Measurements from ENCODE around the gene ARL8A. TPM values are rescaled to one million over a fixed set of nuclear protein-coding genes. Genes with fewer than 3 reads are reported as not detected.
"Not testable (repeated sequence)": the region's sequence is repeated elsewhere in the genome, so short reads cannot be mapped to it uniquely, and the experiment has no call there.

ARL8A gene
- polyA plus RNA-seq (2013, experiment 1 of 2), result 31.7 TPM
- polyA plus RNA-seq (2013, experiment 2 of 2), result 33.0 TPM

DNA sequence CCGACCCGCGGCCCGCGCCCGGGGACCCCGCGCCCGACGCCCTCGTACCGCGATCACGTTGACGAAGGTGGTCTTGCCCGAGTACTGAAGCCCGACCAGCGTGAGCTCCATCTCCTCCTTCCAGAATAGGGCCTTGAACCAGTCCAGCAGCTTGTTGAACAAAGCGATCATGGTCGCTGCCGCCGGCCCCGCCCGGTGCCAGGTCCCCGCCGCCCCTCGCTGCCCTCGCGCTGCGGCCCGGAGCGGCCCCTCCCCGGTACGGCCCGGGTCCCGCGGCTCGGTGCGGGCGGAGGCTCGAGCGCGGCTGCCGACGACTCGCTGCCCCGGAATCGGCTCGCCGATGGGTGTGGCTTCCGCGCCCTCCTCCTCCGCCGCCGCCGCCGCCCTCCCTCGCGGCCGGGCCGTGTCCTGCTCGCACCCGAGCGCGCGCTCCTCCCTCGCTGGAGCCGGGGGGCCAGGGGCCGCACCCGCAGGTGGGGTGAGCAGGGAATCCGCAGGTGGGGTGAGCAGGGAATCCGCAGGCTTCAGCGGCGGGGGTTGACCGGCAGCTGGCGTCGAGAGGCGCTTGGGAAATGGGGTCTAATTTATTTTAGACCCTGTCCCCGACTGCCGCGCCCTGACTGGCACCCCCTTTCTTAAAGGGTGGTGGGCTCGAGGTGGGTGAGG is at the start of gene ARL8A:
ARL8A (minus strand) TSS at position 336 of the 666 bp plus-strand sequence; CDS start at position 171, 165 bp downstream.
- H3K4me1 ChIP-seq (ENCODE audit: insufficient read depth, low read length), result peaks cover 7% of the 10 kb centered on the region

DNA sequence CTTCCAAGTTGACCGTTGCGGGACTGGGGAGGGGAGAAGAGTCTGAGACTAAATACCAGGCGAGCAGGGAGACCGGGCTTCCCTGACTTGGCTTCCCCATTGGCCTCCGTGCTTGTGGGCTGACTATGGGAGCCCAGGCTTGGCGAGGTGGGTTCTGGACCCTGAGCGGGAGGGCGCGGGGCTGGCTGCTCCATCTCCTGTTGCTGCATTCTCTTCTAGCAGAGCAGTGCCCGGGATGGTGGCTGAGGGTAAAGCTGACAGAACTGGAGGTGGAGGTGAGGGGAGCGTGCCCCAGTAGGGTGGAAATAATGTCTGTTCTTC is 49.8 kb upstream of the ARL8A start:
- H3K4me3 ChIP-seq (ENCODE audit: low read length), result peak overlapping the region; percentile 48
- no peak overlapping the region for H3K9ac ChIP-seq (ENCODE audit: low read depth, low read length)
- WGBS, result 66% methylated on average over 11 of the region's 11 CpGs

More for the DNA sequence above, at the start of gene ARL8A:
- Histone ChIP-seq H3K9me3 (ENCODE audit: insufficient read depth, low read depth, low read length) (no peaks in the 10 kb centered on the region), H3K9ac (ENCODE audit: low read depth, low read length) (peak within 1 kb of the TSS; percentile 86), H3K4me3 (ENCODE audit: low read length) (peak within 1 kb of the TSS; percentile 64), H3K36me3 (ENCODE audit: insufficient read depth, low read length) (peaks cover 4% of the 10 kb centered on the region; the same call in 1 of the 2 replicates), H3K27ac (ENCODE audit: low read depth, low read length) (peak within 1 kb of the TSS; percentile 62; the same call in 1 of the 2 replicates), H3K27me3 (ENCODE audit: insufficient read depth, low read length) (peaks cover 15% of the 10 kb centered on the region)
- WGBS, result under 1% methylated on average over 82 of the region's 82 CpGs

GRCh38 chr1:202193614-202194327 is 49.2 kb upstream of the ARL8A start, which contains the start of gene LGR6:
Gene LGR6, plus strand, starts transcription at chr1:202193799. Its CDS starts 191 bp downstream, at chr1:202193990.
- Histone ChIP-seq H3K4me3 (ENCODE audit: low read length) (peak within 1 kb of the TSS; percentile 48), H3K36me3 (ENCODE audit: insufficient read depth, low read length) (no peaks in the 10 kb centered on the region), H3K9me3 (ENCODE audit: insufficient read depth, low read depth, low read length) (no peaks in the 10 kb centered on the region), H3K4me1 (ENCODE audit: insufficient read depth, low read length) (peaks cover 5% of the 10 kb centered on the region; the same call in 1 of the 2 replicates), H3K27me3 (ENCODE audit: insufficient read depth, low read length) (peaks cover 36% of the 10 kb centered on the region), H3K9ac (ENCODE audit: low read depth, low read length) (no peak within 1 kb of the TSS; the same call in 1 of the 2 replicates), H3K27ac (ENCODE audit: low read depth, low read length) (no peak within 1 kb of the TSS)
- 4% methylated on average over 60 of the region's 61 CpGs for WGBS

More for the DNA sequence above, 49.8 kb upstream of the ARL8A start:
- Histone ChIP-seq H3K27ac (ENCODE audit: low read depth, low read length) (no peak overlapping the region), H3K9me3 (ENCODE audit: insufficient read depth, low read depth, low read length) (no peaks in the 10 kb centered on the region), H3K27me3 (ENCODE audit: insufficient read depth, low read length) (peaks cover 36% of the 10 kb centered on the region), H3K36me3 (ENCODE audit: insufficient read depth, low read length) (no peaks in the 10 kb centered on the region), H3K4me1 (ENCODE audit: insufficient read depth, low read length) (peaks cover 3% of the 10 kb centered on the region; the same call in 1 of the 2 replicates)

- H3K9me3 ChIP-seq (ENCODE audit: insufficient read depth, low read depth, low read length), result no peaks in the 10 kb centered on the region
- no peak overlapping the region for H3K27ac ChIP-seq (ENCODE audit: low read depth, low read length)
- 39% methylated on average over 18 of the region's 18 CpGs for WGBS
- H3K9ac ChIP-seq (ENCODE audit: low read depth, low read length), result no peak overlapping the region
- peaks cover 5% of the 10 kb centered on the region; the same call in 1 of the 2 replicates for H3K4me1 ChIP-seq (ENCODE audit: insufficient read depth, low read length)
- H3K27me3 ChIP-seq (ENCODE audit: insufficient read depth, low read length), result peaks cover 36% of the 10 kb centered on the region
- H3K4me3 ChIP-seq (ENCODE audit: low read length), result peak overlapping the region; percentile 48
- H3K36me3 ChIP-seq (ENCODE audit: insufficient read depth, low read length), result no peaks in the 10 kb centered on the region
Measured at GRCh38 chr1:202192770-202193613, 48.5 kb upstream of the ARL8A start.

DNA sequence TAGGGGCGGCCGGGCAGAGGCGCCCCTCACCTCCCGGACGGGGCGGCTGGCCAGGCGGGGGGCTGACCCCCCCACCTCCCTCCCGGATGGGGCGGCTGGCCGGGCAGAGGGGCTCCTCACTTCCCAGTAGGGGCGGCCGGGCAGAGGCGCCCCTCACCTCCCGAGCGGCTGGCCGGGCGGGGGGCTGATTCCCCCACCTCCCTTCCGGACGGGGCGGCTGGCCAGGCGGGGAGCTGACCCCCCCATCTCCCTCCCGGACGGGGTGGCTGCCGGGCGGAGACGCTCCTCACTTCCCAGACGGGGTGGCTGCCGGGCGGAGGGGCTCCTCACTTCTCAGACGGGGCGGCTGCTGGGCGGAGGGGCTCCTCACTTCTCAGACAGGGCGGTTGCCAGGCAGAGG is 46.9 kb upstream of the ARL8A start:
- not testable (repeated sequence) for H3K4me3 ChIP-seq (ENCODE audit: low read length); H3K27ac ChIP-seq (ENCODE audit: low read depth, low read length); H3K9me3 ChIP-seq (ENCODE audit: insufficient read depth, low read depth, low read length); H3K4me1 ChIP-seq (ENCODE audit: insufficient read depth, low read length); H3K36me3 ChIP-seq (ENCODE audit: insufficient read depth, low read length); H3K9ac ChIP-seq (ENCODE audit: low read depth, low read length)
- WGBS, result 93% methylated on average over 12 of the region's 33 CpGs
- H3K27me3 ChIP-seq (ENCODE audit: insufficient read depth, low read length), result peaks cover 35% of the 10 kb centered on the region

DNA sequence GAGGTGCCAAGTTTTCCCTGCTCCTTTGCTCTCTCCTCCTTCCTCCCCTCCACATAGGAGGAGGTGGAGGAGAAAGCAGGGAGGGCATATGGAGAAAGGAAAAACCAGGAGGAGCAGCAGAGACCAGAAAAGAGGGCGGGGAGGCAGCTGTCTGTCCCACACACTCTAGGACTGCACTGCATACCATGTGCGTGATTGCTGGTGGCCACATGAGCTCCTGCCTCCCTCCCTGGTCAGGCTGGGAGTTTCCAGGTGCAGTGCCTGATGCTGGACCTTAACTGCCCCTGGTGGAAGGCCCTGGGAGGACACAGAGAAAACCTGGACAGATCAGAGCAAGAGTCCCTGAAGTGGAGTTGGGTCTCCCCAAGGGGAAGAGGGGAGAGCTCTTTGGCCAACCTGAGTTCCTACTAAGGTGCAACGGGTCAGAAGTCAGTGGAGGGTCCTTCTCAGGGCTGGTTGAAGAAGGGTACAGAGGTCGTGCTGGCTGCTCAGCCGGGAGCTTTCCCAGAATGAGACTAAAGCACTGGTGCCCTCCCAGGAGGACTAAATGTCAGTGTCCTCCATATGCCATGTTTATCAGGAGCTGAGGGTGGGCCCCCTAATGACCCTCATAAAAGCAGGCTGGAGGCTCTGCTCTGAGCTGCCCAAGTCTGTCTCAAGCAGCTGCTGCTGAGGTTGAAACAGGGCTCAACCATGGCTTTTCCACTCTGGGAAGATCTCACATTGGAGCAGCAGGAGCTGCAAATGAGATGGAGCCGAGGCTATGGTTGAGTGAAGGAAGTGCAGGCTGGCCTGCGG is 45.6 kb upstream of the ARL8A start:
- WGBS, result 87% methylated on average over 7 of the region's 7 CpGs
- no peaks in the 10 kb centered on the region for H3K9me3 ChIP-seq (ENCODE audit: insufficient read depth, low read depth, low read length)
- no peak overlapping the region for H3K27ac ChIP-seq (ENCODE audit: low read depth, low read length)
- peaks cover 6% of the 10 kb centered on the region; the same call in 1 of the 2 replicates for H3K4me1 ChIP-seq (ENCODE audit: insufficient read depth, low read length)
- H3K27me3 ChIP-seq (ENCODE audit: insufficient read depth, low read length), result peaks cover 23% of the 10 kb centered on the region
- H3K9ac ChIP-seq (ENCODE audit: low read depth, low read length), result no peak overlapping the region
- H3K36me3 ChIP-seq (ENCODE audit: insufficient read depth, low read length), result no peaks in the 10 kb centered on the region
- H3K4me3 ChIP-seq (ENCODE audit: low read length), result no peak overlapping the region

GRCh38 chr1:202189001-202189790 is 44.7 kb upstream of the ARL8A start:
- no peaks in the 10 kb centered on the region for H3K9me3 ChIP-seq (ENCODE audit: insufficient read depth, low read depth, low read length)
- H3K27me3 ChIP-seq (ENCODE audit: insufficient read depth, low read length), result peaks cover 14% of the 10 kb centered on the region
- no peak overlapping the region for H3K9ac ChIP-seq (ENCODE audit: low read depth, low read length)
- 67% methylated on average over 20 of the region's 20 CpGs for WGBS
- no peaks in the 10 kb centered on the region for H3K36me3 ChIP-seq (ENCODE audit: insufficient read depth, low read length)
- peaks cover 10% of the 10 kb centered on the region; the same call in 1 of the 2 replicates for H3K4me1 ChIP-seq (ENCODE audit: insufficient read depth, low read length)
- H3K27ac ChIP-seq (ENCODE audit: low read depth, low read length), result no peak overlapping the region
- no peak overlapping the region for H3K4me3 ChIP-seq (ENCODE audit: low read length)

- Histone ChIP-seq H3K9ac (ENCODE audit: low read depth, low read length) (no peak overlapping the region), H3K27ac (ENCODE audit: low read depth, low read length) (no peak overlapping the region), H3K36me3 (ENCODE audit: insufficient read depth, low read length) (no peaks in the 10 kb centered on the region), H3K4me3 (ENCODE audit: low read length) (no peak overlapping the region), H3K4me1 (ENCODE audit: insufficient read depth, low read length) (peaks cover 8% of the 10 kb centered on the region; the same call in 1 of the 2 replicates), H3K27me3 (ENCODE audit: insufficient read depth, low read length) (peaks cover under 1% of the 10 kb centered on the region), H3K9me3 (ENCODE audit: insufficient read depth, low read depth, low read length) (no peaks in the 10 kb centered on the region)
- WGBS, result 80% methylated on average over 8 of the region's 8 CpGs
Measured at GRCh38 chr1:202187697-202188407, 43.3 kb upstream of the ARL8A start.

DNA sequence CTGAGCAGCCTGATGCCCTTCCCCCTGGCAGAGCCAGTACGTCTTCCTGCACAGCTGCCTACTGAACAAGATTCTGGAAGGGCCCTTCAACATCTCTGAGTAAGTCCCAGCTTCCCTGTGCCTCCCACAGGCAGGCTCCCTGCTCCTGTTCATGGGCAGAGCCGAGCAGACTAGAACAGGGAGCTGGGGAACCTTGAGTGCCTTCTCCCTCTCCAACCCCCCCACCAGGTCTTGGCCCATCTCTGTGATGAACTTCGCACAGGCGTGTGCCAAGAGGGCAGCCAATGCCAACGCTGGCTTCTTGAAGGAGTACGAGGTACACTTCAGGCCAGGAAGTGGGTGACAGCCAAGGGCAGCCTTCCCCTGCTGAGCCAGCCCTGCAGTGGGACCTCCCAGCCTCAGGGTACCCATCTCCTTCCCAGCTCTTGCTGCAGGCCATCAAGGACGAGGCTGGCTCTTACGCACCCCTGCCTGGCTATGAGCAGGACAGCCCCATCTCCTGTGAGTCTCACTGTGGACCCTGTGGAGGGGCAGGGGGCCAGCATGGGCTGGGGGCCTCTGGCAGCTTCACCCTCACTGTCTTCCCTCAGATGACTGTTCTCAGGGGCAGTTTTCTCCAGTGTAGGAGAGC is 42.6 kb upstream of the ARL8A start:
- no peak overlapping the region for H3K4me3 ChIP-seq (ENCODE audit: low read length)
- no peaks in the 10 kb centered on the region for H3K27me3 ChIP-seq (ENCODE audit: insufficient read depth, low read length)
- no peak overlapping the region for H3K27ac ChIP-seq (ENCODE audit: low read depth, low read length)
- peaks cover 8% of the 10 kb centered on the region; the same call in 1 of the 2 replicates for H3K4me1 ChIP-seq (ENCODE audit: insufficient read depth, low read length)
- no peaks in the 10 kb centered on the region for H3K36me3 ChIP-seq (ENCODE audit: insufficient read depth, low read length)
- H3K9me3 ChIP-seq (ENCODE audit: insufficient read depth, low read depth, low read length), result no peaks in the 10 kb centered on the region
- 90% methylated on average over 8 of the region's 8 CpGs for WGBS
- no peak overlapping the region for H3K9ac ChIP-seq (ENCODE audit: low read depth, low read length)

Measured in HUES64 (cell line).